Measurements from ENCODE around the gene DNAI1. TPM values are rescaled to one million over a fixed set of nuclear protein-coding genes. Genes with fewer than 3 reads are reported as not detected.
A peak's percentile ranks its signal among the peaks of the same experiment; 100 is the strongest.

DNAI1 gene
- polyA plus RNA-seq, 1 donor = 3.0 TPM

GRCh38 chr9:34545497-34545896 is 86.9 kb downstream of the DNAI1 start:
- no peak for DNase-seq

GRCh38 chr9:34546102-34546833 is 87.7 kb downstream of the DNAI1 start:
- no peak for DNase-seq

- peak; percentile 57 for DNase-seq
Measured at GRCh38 chr9:34546834-34547827, 88.5 kb downstream of the DNAI1 start.

GRCh38 chr9:34547960-34548611 is 89.5 kb downstream of the DNAI1 start:
- peak; percentile 72 for DNase-seq

- no peak for DNase-seq
Measured at GRCh38 chr9:34549407-34549732, 90.8 kb downstream of the DNAI1 start.

GRCh38 chr9:34550016-34550680 is 91.5 kb downstream of the DNAI1 start:
- no peak for DNase-seq

GRCh38 chr9:34550681-34551270 is 92.2 kb downstream of the DNAI1 start:
- DNase-seq = no peak

GRCh38 chr9:34551751-34552605 is 93.4 kb downstream of the DNAI1 start:
- no peak for DNase-seq

GRCh38 chr9:34552606-34552981 is 94.0 kb downstream of the DNAI1 start:
- no peak for DNase-seq

GRCh38 chr9:34552986-34553385 is 94.4 kb downstream of the DNAI1 start:
- DNase-seq = no peak

GRCh38 chr9:34553511-34554021 is 95.0 kb downstream of the DNAI1 start:
- DNase-seq = no peak

- DNase-seq = no peak
Measured at GRCh38 chr9:34554211-34555001, 95.8 kb downstream of the DNAI1 start.

- peak; percentile 76 for DNase-seq
Measured at GRCh38 chr9:34555002-34555348, 96.4 kb downstream of the DNAI1 start.

GRCh38 chr9:34555500-34555899 is 96.9 kb downstream of the DNAI1 start:
- DNase-seq = no peak

- no peak for DNase-seq
Measured at GRCh38 chr9:34555936-34556525, 97.4 kb downstream of the DNAI1 start.

- DNase-seq = no peak
Measured at GRCh38 chr9:34556949-34557348, 98.3 kb downstream of the DNAI1 start.

- DNase-seq = no peak
Measured at GRCh38 chr9:34557426-34558321, 99.1 kb downstream of the DNAI1 start.

- no peak for DNase-seq
Measured at GRCh38 chr9:34558364-34558763, 99.8 kb downstream of the DNAI1 start.
